Thyroid gland (tissue), 4 donors: Measurements from ENCODE around the gene KCTD13.

ENCODE experiments used
- POLR2A ChIP-seq, 2 donors: fragments of 450-650 bp; IDR thresholded peaks; one replicate each; pipeline ENCODE4 v1.6.1; 2017; ENCODE audit warnings: antibody characterized with exemption in 2 of 2, mild to moderate bottlenecking in 2 of 2, moderate library complexity in 1 of 2
- TF ChIP-seq, protein P1 (sequence below), 6 experiments: fragments of 200-600 bp in 3 of 6; fragments of 450-650 bp in 3 of 6; sonication (generic) in 3 of 6; IDR thresholded peaks; one replicate each; pipeline ENCODE4 v1.5.1; 2016 to 2019; ENCODE audit warnings: antibody characterized with exemption in 6 of 6, mild to moderate bottlenecking in 2 of 6, inconsistent platforms in 1 of 6, moderate library complexity in 1 of 6

DNA sequence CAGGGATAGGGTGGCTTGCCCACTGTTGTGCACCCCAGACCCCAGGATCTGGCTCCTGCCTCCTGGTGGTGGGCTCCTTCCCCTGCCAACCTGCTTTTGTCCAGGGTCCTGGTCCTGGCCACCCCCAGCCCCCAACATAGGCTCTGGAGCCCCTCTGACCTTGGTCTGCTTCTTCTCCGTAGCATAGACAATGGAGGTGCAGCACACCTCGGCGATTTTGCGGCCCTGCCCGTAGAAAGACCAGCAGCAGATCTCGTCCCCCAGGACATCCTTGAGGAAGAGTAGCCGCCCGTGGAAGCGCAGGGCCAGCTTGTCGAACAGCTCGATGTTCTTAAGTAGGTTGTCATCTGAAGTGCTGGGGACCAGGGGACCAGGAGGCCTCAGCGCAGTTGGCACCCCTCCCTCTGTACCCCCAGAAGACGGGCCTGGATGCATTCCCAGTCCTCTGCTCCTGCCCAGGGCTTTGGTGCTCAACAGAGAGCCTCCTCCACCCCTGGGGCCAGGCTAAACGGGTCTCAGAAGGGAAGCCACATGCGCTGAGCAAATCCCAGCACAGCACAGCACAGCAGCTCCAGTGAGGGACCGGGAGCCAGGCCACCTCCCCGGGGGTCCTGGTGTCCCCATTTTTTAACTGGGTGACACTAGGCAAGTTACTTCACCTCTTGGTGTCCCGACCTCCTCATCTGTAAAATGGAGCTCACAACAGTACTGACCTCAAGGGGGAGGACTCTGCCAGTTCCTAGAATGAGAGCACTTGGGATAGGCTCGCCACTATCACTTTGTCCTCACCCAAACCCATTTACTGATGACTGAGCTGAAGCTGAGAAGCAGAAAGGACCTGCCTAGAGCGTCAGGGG is 15.0 kb downstream of the KCTD13 start:
- TF ChIP-seq POLR2A (IDR thresholded peaks at IDR 0.05): no peak
- TF ChIP-seq, protein P1, sequence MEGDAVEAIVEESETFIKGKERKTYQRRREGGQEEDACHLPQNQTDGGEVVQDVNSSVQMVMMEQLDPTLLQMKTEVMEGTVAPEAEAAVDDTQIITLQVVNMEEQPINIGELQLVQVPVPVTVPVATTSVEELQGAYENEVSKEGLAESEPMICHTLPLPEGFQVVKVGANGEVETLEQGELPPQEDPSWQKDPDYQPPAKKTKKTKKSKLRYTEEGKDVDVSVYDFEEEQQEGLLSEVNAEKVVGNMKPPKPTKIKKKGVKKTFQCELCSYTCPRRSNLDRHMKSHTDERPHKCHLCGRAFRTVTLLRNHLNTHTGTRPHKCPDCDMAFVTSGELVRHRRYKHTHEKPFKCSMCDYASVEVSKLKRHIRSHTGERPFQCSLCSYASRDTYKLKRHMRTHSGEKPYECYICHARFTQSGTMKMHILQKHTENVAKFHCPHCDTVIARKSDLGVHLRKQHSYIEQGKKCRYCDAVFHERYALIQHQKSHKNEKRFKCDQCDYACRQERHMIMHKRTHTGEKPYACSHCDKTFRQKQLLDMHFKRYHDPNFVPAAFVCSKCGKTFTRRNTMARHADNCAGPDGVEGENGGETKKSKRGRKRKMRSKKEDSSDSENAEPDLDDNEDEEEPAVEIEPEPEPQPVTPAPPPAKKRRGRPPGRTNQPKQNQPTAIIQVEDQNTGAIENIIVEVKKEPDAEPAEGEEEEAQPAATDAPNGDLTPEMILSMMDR (IDR thresholded peaks at IDR 0.05): no peak
